ENCODE results near the gene GNG13.
A peak's percentile ranks its signal among the peaks of the same experiment; 100 is the strongest.

GNG13 gene

GRCh38 chr16:793414-793813, 7.1 kb downstream of the GNG13 start:
- no peak for DNase-seq (ENCODE audit: low spot score)

GRCh38 chr16:792221-792995, 8.1 kb downstream of the GNG13 start:
- DNase-seq (ENCODE audit: low spot score), result no peak

DNA sequence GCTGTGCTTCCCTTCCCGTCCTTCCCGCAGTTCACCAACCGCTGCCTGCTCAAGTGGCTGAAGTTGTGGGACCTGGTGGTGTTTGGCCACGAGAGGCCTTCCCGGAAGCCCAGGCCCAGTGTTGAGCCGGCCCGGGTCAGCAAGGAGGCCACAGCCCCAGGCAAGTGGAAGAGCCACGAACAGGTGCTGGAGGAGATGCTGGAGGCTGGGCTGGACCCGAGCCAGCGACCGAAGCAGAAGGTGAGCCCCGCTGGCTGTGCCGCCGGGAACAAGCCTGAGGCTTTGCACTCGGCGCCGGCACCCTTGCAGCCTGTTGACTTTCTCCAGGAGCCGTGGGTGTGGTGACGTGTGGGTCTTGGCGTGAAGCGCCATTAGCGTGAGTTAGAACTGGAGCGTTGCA, 9.4 kb downstream of the GNG13 start:
- no peak for DNase-seq (ENCODE audit: low spot score)

DNA sequence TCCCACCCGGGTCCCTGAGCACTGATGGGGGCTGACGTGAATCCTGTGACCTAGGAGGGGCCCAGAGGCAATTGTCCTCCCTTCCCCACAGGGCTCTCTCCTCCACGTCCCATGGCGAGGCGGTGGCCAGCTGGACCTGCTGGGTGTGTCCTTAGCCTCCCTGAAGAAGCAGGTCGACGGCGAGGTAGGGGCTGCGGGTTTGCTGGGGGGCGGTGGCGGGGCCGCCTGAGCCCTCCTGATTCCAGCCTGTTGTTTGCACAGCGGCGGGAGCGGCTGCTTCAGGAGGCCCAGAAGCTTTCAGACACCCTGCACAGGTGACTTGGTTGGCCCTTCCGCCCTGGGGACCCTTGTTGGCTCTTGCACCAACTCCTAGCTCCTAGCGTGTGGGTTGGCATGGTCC, 10.4 kb downstream of the GNG13 start:
- no peak for DNase-seq (ENCODE audit: low spot score)

DNA sequence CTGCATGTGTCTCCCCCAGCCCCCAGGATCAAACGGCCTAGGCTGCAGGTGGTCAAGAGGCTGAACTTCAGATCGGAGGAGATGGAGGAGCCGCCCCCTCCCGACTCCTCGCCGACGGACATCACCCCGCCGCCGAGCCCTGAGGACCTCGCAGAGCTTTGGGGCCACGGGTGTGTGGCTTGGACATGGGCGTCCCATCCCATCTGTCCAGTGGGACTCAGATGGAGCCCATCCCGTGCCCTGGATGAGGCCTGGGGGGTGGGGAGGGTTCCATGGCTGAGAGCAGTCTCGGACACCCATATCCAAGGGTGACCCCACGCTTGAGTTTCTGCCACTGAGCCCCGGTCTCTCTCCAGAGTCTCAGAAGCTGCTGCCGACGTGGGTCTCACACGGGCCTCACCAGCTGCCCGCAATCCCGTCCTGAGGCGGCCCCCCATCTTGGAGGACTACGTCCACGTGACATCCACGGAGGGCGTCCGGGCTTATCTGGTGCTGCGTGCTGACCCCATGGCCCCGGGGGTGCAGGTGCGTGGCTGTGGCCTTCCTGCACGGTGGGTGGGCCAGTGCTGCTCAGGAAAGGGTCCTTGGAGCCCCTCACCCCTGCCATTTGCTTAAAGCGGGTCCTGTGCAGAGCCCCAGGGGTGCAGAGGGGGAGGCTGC, 11.2 kb downstream of the GNG13 start:
- DNase-seq (ENCODE audit: low spot score), result no peak

DNA sequence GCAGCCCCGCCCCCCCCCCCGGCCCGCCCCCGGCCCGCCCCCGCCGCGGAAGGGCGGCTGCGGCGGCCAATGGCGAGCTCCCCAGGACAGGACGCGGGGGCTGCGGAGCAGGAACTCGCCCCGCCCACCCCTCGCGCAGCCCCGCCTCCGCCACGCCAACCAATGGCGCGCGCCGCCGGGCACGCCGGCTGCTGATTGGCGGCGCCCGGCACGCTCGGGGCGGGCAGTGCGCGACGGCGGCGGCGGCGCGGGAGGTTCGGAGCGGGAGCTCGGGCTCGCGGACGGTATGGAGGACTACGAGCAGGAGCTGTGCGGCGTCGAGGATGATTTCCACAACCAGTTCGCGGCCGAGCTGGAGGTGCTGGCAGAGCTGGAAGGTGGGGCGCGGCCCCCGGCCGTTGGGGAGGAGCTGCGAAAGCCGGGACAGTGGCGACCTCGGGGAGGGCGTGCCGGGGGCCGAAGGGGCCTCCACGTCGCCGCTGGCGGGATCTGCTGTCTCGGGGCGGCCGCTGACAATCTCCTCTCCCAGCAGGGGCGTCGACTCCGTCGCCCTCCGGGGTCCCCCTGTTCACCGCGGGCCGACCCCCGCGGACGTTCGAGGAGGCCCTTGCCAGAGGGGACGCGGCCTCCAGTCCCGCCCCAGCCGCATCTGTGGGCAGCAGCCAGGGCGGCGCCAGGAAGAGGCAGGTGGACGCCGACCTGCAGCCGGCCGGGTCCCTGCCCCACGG, 12.0 kb downstream of the GNG13 start, which contains the start of gene CHTF18:
TSS of gene CHTF18 (plus strand) at position 222 of the 728 bp plus-strand sequence. CDS start at position 287, 65 bp downstream.
- DNase-seq (ENCODE audit: low spot score), result peak; percentile 92

- DNase-seq (ENCODE audit: low spot score), result no peak
These were observed 12.5 kb downstream of the GNG13 start, which contains the start of gene RPUSD1 for GRCh38 chr16:787978-788398. RPUSD1 (minus strand) TSS chr16:788381; CDS start chr16:787737, 644 bp downstream.

DNA sequence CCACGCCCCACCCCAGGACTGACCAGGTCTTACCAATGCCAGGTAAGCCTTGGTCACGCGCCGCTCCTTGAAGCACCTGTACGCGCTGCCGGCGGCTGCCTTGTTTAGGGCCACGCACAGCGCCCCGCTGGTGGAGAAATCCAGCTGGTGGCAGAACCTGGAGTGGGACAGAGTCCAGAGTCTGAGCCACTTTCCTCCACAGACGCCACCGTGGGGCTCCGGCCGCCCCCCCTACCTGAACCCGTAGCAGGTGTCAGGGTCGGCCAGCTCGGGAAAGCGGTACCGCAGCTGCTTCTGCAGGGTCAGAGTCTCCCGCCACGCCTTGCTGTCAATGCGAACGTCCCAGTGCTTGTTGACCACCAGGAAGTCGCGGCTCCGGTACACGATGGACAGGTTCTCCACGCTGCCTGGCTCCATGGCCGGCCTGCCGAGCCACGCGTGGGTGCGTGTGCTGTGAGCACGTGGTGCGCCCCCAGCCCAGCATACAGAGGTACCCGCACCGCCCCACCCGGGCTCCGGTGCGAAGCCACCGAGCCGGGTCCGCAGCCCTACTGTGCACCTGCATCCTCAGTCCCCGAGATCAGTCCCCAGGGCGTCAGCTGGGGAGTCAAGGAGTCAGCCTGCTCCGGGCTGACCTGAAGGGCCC, 13.1 kb downstream of the GNG13 start:
- no peak for DNase-seq (ENCODE audit: low spot score)

GRCh38 chr16:785563-786535, 14.7 kb downstream of the GNG13 start:
- peak; percentile 70 for DNase-seq (ENCODE audit: low spot score)

DNA sequence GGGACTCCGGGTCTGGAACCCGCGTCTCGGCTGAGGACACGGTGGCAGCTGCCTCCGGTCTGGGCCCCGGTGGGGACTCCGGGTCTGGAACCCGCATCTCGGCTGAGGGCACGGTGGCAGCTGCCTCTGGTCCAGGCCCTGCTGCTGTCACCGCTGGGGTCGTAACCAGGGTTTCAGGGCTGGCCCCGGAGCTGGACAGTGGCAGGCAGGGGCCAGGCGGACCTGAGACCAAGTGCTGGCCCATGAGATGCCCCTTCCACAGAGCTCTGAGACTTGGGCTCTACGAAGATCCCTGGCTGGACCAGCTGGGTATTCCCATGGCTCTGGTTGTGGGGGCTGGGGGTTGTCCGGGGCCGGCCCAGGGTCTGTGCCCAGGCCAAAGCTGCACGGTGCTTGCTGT, 16.1 kb downstream of the GNG13 start:
- no peak for DNase-seq (ENCODE audit: low spot score)

- peak; percentile 9 for DNase-seq (ENCODE audit: low spot score)
These were observed 17.0 kb downstream of the GNG13 start for GRCh38 chr16:783404-784161.

- no peak for DNase-seq (ENCODE audit: low spot score)
These were observed 17.6 kb downstream of the GNG13 start for GRCh38 chr16:782766-783403.

GRCh38 chr16:782258-782657, 18.3 kb downstream of the GNG13 start:
- no peak for DNase-seq (ENCODE audit: low spot score)

DNA sequence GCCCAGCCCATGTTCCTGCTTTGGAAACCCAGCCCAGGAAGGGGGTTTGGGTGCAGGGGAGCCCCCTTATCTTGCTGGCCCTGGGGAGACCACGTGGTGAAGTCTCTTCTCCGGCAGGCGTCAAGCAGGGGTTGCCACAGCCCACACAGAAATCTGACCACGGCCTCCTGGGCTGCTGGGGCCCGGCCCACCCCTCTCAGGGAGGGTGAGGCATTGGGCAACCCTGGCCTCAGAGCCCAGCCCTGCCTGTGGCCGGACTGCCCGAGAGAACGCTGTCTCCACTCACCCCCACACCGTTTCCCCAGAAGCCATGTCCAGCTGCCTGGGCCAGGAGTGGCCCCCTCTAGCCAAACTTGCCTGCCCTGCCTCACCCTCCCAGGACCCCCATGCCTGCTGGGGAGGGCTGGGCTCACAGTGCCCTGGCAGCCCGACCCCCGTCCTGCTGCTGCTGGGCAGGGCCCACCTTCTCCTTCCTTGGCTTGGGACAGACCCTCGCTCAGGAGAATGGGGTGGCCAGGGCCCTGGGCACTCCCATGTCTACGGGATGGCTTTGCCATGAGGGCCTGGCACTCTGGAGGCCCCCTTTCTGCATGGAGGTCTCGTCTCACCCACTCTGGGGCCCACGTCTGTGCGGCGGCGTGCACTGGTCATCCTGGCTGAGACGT, 19.1 kb downstream of the GNG13 start:
- DNase-seq (ENCODE audit: low spot score), result no peak

DNA sequence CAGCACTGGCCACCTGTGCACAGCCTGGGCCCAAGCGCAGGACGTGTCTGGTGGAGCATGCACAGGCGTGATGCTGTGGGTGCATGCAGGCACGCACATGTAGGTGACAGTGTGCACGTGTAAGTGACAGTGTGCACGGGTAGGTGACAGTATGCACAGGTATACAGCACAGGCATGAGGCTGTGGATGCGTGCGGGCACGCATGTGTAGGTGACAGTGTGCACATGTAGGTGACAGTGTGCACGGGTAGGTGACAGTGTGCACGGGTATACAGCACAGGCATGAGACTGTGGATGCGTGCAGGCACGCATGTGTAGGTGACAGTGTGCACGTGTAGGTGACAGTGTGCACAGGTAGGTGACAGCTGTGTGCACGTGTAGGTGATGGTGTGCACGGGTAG, 20.2 kb downstream of the GNG13 start:
- no peak for DNase-seq (ENCODE audit: low spot score)

DNA sequence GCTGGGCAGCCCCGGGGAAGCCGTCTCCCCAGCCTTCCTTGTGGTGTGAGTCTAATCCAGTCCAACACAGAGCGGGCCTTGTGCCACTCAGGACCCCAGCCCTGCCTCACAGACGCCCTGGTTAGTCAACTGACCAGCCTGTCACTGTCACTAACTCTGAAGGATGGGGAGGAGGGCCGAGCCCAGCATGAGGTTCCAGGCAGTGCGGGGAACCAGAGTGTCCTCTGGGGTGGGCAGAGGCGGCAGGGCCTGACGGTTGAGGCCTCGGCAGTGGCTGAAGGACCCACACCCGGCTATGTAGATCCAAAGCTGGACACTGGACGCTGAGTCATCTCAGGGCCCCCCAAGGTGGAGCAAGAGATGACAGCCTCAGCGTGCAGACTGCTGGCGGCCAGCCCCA, 21.0 kb downstream of the GNG13 start:
- DNase-seq (ENCODE audit: low spot score), result no peak

- DNase-seq (ENCODE audit: low spot score), result no peak
These were observed 21.5 kb downstream of the GNG13 start for GRCh38 chr16:778909-779527.

DNA sequence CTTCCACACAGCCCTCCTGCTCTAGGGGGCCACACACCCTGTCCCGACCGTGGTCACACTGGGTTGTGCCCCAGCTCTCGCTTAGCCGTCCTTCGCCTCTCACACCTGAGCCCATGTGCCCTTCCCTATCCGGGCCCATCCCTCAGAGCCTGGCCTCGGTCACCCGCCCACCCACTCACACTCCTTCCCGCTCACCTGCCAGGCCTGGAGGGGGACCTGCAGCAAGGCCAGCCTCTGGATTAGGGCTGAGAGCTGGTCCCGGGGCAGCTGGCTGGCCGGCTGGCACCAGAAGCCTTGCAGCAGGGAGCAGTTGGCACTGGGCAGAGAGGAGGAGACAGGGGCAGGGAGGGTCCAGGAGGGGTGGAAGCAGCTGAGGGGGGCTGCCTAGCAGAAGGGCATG, 22.1 kb downstream of the GNG13 start:
- no peak for DNase-seq (ENCODE audit: low spot score)

GRCh38 chr16:777826-778225, 22.7 kb downstream of the GNG13 start:
- DNase-seq (ENCODE audit: low spot score), result no peak
